ENCODE data around the gene PRRG2. TPM values are rescaled to one million over a fixed set of nuclear protein-coding genes. Genes with fewer than 3 reads are reported as not detected.
"Not testable (repeated sequence)": the region's sequence is repeated elsewhere in the genome, so short reads cannot be mapped to it uniquely, and the experiment has no call there.

PRRG2 gene
- polyA plus RNA-seq, 3 donors from 2014 or later, result 0.78 TPM; not detected in 2

DNA sequence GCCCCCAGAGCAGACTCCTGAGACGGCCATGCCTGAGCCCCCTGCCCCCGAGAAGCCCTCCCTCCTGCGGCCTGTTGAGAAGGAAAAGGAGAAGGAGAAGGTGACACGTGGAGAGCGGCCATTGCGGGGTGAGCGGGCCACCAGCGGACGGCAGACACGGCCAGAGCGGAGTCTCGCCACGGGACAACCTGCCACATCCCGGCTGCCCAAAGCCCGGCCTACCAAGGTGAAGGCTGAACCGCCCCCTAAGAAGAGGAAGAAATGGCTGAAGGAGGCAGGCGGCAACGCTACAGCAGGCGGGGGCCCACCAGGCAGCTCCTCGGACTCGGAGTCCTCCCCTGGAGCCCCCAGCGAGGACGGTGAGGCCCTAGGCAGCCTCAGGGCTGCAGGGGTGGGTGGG lies 34.7 kb downstream of the PRRG2 start:
- H3K9me3 Mint-ChIP-seq, result no peaks in the 10 kb centered on the region
- H3K27me3 Mint-ChIP-seq (ENCODE audit: low read depth in 3 of 3), result peaks cover 2 to 3% (median 2%) of the 10 kb centered on the region in 3 donors
- H3K4me3 Mint-ChIP-seq, result no peak overlapping the region
- H3K36me3 Mint-ChIP-seq, result peaks cover 3 to 29% (median 16%) of the 10 kb centered on the region in 3 donors
- peaks cover 16 to 26% of the 10 kb centered on the region in 2 donors for H3K4me1 Mint-ChIP-seq
- DNase-seq, result no peak
- peak overlapping the region in 1 of 6 donors; percentile 24 for H3K27ac Mint-ChIP-seq

DNA sequence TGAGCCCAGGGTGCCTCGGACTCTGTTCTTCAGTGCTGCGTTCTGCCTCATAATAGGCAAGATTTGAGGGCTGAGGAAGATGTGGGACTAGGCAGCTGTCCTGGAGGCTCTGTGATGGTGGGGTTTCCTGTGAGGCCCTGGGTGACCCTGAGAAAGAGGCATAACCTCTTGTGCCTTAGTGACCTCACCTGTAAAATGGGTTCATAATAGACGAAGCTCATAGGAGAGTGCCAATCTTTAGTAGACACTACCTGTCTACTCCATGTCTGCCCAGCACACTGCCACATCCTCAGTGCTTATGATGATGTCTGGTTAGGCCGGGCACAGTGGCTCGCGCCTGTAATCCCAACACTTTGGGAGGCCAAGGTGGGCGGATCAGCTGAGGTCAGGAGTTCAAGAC lies 35.4 kb downstream of the PRRG2 start:
- no peak for DNase-seq
- H3K27ac Mint-ChIP-seq, result peak overlapping the region in 2 of 6 donors; percentile 17 to 23
- peaks cover 3 to 29% (median 16%) of the 10 kb centered on the region in 3 donors for H3K36me3 Mint-ChIP-seq
- peaks cover 2 to 3% (median 2%) of the 10 kb centered on the region in 3 donors for H3K27me3 Mint-ChIP-seq (ENCODE audit: low read depth in 3 of 3)
- H3K9me3 Mint-ChIP-seq, result no peaks in the 10 kb centered on the region
- no peak overlapping the region for H3K4me3 Mint-ChIP-seq
- H3K4me1 Mint-ChIP-seq, result peaks cover 16 to 26% of the 10 kb centered on the region in 2 donors

DNA sequence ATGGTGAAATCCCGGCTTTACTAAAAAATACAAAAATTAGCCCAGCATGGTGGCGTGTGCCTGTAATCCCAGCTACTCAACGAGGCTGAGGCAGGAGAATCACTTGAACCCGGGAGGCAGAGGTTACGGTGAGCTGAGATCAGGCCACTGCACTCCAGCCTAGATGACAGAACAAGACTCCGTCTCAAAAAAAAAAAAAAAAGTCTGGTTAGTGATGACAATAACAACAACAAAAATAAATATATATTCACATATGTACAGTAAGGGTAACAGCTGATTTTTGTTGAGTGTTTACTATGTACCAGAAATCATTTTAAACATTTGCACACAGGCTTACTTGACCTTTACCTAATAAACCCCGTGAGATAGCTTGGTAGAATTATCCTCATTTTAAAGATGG lies 35.8 kb downstream of the PRRG2 start:
- no peak for DNase-seq
- peaks cover 16 to 26% of the 10 kb centered on the region in 2 donors for H3K4me1 Mint-ChIP-seq
- H3K27ac Mint-ChIP-seq, result peak overlapping the region in 3 of 6 donors; percentile 3 to 23 (median 17)
- peaks cover 3 to 31% (median 17%) of the 10 kb centered on the region in 3 donors for H3K36me3 Mint-ChIP-seq
- H3K4me3 Mint-ChIP-seq, result no peak overlapping the region
- no peaks in the 10 kb centered on the region for H3K9me3 Mint-ChIP-seq
- peaks cover 2 to 3% (median 2%) of the 10 kb centered on the region in 3 donors for H3K27me3 Mint-ChIP-seq (ENCODE audit: low read depth in 3 of 3)

DNA sequence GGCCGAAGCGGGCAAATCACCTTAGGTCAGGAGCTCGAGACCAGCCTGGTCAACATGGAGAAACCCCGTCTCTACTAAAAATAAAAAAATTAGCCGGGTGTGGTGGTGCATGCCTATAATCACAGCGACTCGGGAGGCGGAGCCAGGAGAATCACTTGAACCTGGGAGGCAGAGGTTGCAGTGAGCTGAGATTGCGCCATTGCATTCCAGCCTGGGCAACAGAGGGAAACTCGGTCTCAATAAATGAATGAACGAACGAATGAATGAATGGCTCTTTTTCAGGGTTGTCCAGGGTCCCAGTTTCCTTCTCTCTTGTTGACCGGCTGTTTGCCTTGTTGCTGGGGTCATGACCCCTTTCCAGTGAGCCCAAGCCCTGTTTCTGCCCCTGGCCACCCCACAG lies 36.7 kb downstream of the PRRG2 start:
- peaks cover 3 to 35% (median 21%) of the 10 kb centered on the region in 3 donors for H3K36me3 Mint-ChIP-seq
- peaks cover 17 to 21% of the 10 kb centered on the region in 2 donors for H3K4me1 Mint-ChIP-seq
- H3K27me3 Mint-ChIP-seq (ENCODE audit: low read depth in 3 of 3); H3K9me3 Mint-ChIP-seq; H3K4me3 Mint-ChIP-seq; DNase-seq: not testable (repeated sequence)
- peak overlapping the region in 1 of 6 donors; percentile 62 for H3K27ac Mint-ChIP-seq

DNA sequence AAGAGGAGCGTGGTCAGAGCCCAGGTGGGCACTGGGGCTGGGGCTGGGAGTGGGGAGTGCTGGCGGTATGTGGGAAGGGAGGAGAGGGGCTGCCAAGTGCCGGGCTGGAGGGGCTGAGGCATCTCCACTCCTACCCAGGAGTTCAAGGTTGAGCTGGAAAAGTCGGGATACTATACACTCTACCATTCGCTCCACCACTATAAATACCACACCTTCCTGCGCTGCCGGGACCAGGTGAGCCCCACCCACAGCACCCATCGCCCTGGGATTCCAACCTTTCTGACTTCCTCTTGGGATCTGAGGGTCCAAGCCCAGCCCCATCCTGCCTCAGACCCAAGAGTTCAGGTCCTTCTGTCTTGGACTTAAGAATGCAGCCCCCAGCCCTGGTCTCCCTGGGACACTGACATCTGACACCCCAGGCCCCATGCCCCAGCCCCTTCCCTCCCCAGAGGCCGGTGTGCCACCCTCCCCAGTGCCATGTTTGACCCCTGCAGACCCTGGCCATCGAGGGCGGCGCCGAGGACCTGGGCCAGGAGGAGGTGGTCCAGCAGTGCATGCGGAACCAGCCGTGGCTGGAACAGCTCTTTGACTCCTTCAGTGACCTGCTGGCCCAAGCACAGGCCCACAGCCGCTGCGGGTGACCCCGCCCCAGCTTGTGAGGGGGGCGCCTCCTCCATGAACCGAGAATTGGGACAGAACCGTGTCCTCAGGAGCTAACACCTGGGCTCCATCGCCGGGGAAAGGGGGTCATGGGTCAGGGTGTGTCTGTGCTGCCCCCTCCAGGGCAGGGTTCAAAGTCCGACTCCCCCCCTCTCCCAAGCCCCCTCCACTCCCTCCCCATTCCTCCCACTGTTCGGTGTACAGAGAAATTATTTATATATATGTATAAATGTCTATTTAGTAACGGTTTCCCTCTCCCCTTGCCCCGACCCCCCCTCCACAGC lies 44.1 kb downstream of the PRRG2 start:
- no peak for DNase-seq
- peak overlapping the region in 1 of 6 donors; percentile 17 for H3K27ac Mint-ChIP-seq
- H3K4me3 Mint-ChIP-seq, result no peak overlapping the region
- peaks cover 0 to 5% of the 10 kb centered on the region in 2 donors for H3K4me1 Mint-ChIP-seq
- H3K27me3 Mint-ChIP-seq (ENCODE audit: low read depth in 3 of 3), result peaks cover 0 to 5% (median 2%) of the 10 kb centered on the region in 3 donors
- H3K36me3 Mint-ChIP-seq, result peaks cover 0 to 10% (median 8%) of the 10 kb centered on the region in 3 donors
- H3K9me3 Mint-ChIP-seq, result no peaks in the 10 kb centered on the region

DNA sequence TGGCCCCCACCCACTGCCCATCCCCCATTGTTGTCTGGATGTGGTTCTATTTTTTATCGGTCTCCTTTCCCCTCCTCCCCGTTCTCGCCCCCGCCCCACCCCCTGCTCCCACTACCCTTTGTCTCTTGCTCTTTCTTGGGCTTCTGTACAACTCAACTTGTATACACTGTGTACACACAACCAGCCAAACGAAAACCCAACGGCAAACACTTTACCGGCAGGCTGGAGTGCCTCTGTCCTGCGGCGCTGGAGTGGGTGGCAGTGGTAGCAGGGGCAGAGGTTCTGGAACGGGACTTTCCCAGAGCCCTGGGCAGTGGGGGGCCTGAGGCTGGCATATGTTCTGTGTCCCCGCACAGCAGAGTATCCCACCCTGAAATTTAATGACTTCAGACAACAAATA lies 45.1 kb downstream of the PRRG2 start:
- peaks cover 0 to 5% of the 10 kb centered on the region in 2 donors for H3K4me1 Mint-ChIP-seq
- peaks cover 0 to 5% (median 2%) of the 10 kb centered on the region in 3 donors for H3K27me3 Mint-ChIP-seq (ENCODE audit: low read depth in 3 of 3)
- peaks cover 0 to 10% (median 8%) of the 10 kb centered on the region in 3 donors for H3K36me3 Mint-ChIP-seq
- H3K9me3 Mint-ChIP-seq, result no peaks in the 10 kb centered on the region
- H3K27ac Mint-ChIP-seq, result no peak overlapping the region
- no peak overlapping the region for H3K4me3 Mint-ChIP-seq
- no peak for DNase-seq

DNA sequence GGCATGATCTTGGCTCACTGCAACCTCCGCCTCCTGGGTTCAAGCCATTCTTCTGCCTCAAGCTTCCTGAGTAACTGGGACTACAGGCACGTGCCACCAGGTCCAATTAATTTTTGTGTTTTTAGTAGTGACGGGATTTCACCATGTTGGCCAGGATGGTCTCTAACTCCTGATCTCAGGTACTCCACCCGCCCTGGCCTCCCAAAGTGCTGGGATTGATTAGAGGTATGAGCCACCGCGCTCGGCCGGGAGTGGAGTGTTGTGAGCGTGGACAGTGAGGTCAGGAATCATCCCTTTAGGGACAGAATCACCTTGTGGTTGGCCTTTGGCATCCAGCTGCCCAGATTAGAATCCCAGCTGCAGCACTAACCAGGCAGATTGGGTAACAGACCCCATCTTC lies 48.5 kb downstream of the PRRG2 start:
- Mint-ChIP-seq H3K36me3 (no peaks in the 10 kb centered on the region), H3K27me3 (ENCODE audit: low read depth in 3 of 3) (peaks cover 0 to 5% (median 0%) of the 10 kb centered on the region in 3 donors), H3K9me3 (no peaks in the 10 kb centered on the region), H3K4me3 (no peak overlapping the region), H3K4me1 (no peaks in the 10 kb centered on the region), H3K27ac (peak overlapping the region in 1 of 6 donors; percentile 37)
- DNase-seq, result no peak

DNA sequence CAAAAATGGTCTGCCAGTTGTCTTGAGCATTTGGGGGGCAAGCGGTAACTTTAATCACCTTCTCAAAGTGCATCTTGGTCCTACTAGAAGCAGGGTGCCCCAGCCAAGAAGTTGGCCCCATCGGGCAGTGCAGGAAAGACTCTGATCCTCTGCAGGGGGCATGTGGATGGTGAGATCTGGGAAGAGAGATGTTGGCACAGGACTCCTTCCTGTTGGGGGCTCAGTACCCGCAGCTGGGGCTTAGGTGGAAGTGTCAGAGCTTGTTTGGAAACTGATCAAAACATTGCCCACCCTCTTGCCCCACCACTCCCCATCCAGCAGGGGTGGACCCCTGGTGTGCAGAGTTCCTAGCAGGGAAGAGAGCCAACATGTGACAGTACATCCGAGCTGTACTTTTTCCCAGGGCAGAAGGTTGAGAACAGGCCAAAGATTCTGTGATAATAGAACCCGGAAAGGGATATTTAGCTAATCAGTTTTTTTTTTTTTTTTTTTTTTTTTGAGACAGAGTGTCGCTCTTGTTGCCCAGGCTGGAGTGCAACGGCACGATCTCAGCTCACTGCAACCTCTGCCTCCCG lies 50.0 kb downstream of the PRRG2 start:
- Mint-ChIP-seq H3K27me3 (ENCODE audit: low read depth in 3 of 3) (peaks cover 0 to 9% (median 0%) of the 10 kb centered on the region in 3 donors), H3K27ac (peak overlapping the region in 3 of 6 donors; percentile 15 to 51 (median 40)), H3K36me3 (no peaks in the 10 kb centered on the region), H3K4me3 (no peak overlapping the region), H3K9me3 (no peaks in the 10 kb centered on the region), H3K4me1 (no peaks in the 10 kb centered on the region)
- no peak for DNase-seq

DNA sequence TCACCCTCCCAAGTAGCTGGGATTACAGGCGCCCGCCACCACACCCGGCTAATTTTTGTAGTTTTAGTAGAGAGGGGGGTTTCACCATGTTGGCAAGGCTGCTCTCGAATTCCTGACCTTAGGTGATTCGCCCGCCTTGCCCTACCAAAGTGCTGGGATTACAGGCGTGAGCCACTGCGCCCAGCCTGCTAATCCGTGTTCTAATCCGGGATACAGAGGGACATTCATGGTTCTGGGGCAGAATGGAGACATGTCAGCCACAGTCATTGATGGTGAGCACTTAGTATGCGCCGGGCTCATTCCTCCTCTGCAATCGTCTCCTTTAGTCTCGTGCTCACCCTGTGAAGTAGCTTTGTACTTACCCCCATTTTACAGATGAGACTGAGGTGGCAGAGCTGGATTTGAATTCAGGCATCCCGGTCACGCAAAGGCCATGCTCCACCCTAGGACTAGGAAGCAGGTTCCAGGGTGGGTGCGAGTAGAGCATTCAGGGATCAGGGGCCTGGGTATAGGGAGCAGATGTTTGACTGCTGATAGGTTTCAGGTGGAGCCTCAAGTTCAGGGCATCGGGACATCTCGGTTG lies 50.6 kb downstream of the PRRG2 start:
- peaks cover 0 to 5% (median 1%) of the 10 kb centered on the region in 3 donors for H3K27me3 Mint-ChIP-seq (ENCODE audit: low read depth in 3 of 3)
- no peak overlapping the region for H3K4me3 Mint-ChIP-seq
- no peak for DNase-seq
- H3K4me1 Mint-ChIP-seq, result no peaks in the 10 kb centered on the region
- no peaks in the 10 kb centered on the region for H3K9me3 Mint-ChIP-seq
- no peaks in the 10 kb centered on the region for H3K36me3 Mint-ChIP-seq
- H3K27ac Mint-ChIP-seq, result no peak overlapping the region

DNA sequence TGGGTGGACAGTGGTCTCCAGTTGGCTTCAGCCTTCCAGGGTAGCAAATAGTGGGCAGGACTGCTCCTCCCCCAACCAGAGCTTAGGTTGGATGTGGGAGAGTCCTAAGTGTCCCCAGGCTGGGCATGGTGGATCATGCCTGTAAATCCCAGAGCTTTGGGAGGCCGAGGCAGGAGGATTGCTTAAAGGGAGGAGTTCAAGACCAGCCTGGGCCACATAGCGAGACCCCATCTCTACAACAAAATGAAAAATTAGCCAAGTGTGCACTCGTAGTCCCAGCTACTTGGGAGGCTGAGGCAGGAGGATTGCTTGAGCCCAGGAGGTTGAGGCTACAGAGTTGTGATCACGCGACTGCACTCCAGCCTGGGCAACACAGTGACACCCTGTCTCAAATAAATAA lies 51.5 kb downstream of the PRRG2 start:
- DNase-seq, result no peak
- peaks cover 0 to 4% (median 1%) of the 10 kb centered on the region in 3 donors for H3K27me3 Mint-ChIP-seq (ENCODE audit: low read depth in 3 of 3)

DNA sequence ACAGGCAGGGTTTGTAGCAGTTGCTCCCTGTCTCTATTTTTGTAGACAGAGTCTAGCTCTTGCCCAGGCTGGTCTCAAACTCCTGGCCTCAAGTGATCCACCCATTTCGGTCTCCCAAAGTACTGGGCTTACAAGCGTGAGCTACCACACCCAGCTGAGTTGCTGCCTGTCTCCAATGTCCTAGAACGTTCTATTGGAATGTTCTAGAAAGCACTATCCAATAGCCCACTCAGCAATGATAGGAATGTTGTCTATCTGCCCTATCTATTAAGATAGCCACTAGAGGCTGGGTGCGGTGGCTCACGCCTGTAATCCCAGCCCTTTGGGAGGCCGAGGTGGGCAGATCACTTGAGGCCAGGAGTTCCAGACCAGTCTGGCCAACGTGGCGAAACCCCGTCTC lies 52.2 kb downstream of the PRRG2 start:
- H3K27ac Mint-ChIP-seq; H3K9me3 Mint-ChIP-seq; H3K36me3 Mint-ChIP-seq; H3K4me3 Mint-ChIP-seq; DNase-seq; H3K27me3 Mint-ChIP-seq (ENCODE audit: low read depth in 3 of 3); H3K4me1 Mint-ChIP-seq: not testable (repeated sequence)

More for the DNA sequence above, 51.5 kb downstream of the PRRG2 start:
- Mint-ChIP-seq H3K4me1 (peaks cover 2% of the 10 kb centered on the region in 2 donors), H3K9me3 (no peaks in the 10 kb centered on the region), H3K27ac (no peak overlapping the region), H3K4me3 (no peak overlapping the region), H3K36me3 (no peaks in the 10 kb centered on the region)

DNA sequence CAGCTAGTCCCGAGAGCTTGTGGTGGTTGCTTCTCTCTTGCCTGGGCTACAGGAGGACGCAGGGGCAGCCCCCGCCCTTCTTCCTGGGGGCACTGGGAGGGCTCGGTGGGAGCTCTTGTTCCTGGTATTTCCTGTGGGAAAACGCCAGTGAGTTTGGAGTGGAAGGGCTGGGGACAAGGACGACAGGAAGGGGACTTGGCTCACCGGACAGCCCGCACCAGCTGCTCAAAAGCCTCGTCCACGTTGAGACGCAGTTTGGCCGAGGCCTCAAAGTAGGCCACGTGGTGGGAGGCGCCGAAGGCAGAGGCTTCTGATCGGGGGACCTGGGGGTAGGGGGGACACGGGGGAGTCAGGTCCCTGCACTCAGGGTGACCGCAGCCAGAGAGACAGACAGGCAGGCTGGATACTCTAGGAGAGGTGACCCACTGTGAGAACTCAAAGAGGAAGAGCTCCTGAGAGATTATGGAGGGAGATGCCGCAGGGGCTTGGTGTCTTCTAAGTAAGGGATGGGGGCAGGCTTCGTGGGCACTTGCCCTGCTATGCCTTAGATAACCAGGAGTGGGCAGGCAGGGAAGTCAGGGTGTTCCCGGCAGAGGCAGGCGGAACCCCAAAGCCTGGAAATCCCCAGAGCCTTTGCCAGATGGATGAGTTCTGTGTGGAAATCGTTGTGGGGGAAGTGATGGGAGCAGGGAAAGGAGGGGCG lies 54.6 kb downstream of the PRRG2 start:
- Mint-ChIP-seq H3K9me3 (no peaks in the 10 kb centered on the region), H3K27ac (no peak overlapping the region), H3K4me3 (no peak overlapping the region)

DNA sequence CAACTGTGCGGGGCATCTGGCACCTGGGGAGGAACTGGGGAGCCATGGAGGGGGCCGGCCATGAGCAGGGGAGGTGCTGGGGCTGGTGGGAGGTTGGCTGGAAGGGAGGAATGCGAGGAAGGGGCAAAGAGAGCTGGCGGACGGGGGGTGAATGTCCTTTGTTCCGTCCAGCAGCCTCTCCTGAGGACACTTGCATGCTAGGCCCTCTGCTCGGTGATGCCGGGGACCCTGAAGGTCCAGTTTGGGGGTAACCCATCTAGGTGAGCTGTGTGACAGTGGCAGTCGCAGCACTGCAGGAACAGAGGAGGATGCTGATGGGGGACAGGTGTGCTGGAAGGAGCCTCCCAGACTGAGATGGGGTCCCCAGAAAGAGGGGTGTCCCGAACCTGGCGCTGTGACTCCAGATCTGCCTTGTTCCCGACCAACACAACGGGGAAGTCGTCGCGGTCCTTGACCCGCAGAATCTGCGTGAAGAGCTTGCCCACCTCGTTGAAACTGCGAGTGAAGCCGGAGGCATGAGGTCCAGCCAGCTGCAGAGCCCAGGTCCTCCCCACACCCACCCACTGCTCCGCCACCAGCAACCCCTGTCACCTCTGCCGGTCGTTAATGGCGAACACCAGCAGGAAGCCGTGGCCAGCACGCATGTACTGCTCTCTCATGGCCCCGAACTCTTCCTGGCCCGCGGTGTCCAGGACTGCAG lies 55.3 kb downstream of the PRRG2 start:
- DNase-seq, result no peak
- Mint-ChIP-seq H3K4me3 (no peak overlapping the region), H3K9me3 (no peaks in the 10 kb centered on the region), H3K27me3 (ENCODE audit: low read depth in 3 of 3) (peaks cover 0 to 7% (median 1%) of the 10 kb centered on the region in 3 donors), H3K36me3 (no peaks in the 10 kb centered on the region), H3K27ac (no peak overlapping the region), H3K4me1 (peaks cover 29 to 32% of the 10 kb centered on the region in 2 donors)

More for the DNA sequence above, 54.6 kb downstream of the PRRG2 start:
- Mint-ChIP-seq H3K27me3 (ENCODE audit: low read depth in 3 of 3) (peaks cover 0 to 7% (median 1%) of the 10 kb centered on the region in 3 donors), H3K4me1 (peaks cover 22 to 25% of the 10 kb centered on the region in 2 donors), H3K36me3 (no peaks in the 10 kb centered on the region)
- DNase-seq, result no peak
